HG02970 (cell line): Measurements from ENCODE around the gene LPP.

Source experiments
- ATAC-seq: cut with Tn5 transposase; IDR thresholded peaks from one replicate; pipeline ENCODE4 v1.9.1; 2021; ENCODE audit warnings: mild to moderate bottlenecking, moderate library complexity, moderate number of reproducible peaks; ENCODE audit not compliant: unreplicated experiment, low FRiP score

LPP gene

GRCh38 chr3:188166441-188166840 is 12.5 kb downstream of the LPP start:
- ATAC-seq = no peak

GRCh38 chr3:188168186-188168585 is 14.2 kb downstream of the LPP start:
- no peak for ATAC-seq

GRCh38 chr3:188168648-188169047 is 14.7 kb downstream of the LPP start:
- no peak for ATAC-seq

GRCh38 chr3:188169830-188170455 is 16.0 kb downstream of the LPP start:
- no peak for ATAC-seq

GRCh38 chr3:188170461-188171459 is 16.8 kb downstream of the LPP start:
- no peak for ATAC-seq

GRCh38 chr3:188171682-188172467 is 17.9 kb downstream of the LPP start:
- ATAC-seq = no peak

GRCh38 chr3:188174317-188175044 is 20.5 kb downstream of the LPP start:
- no peak for ATAC-seq

- ATAC-seq = no peak
These were observed 22.5 kb downstream of the LPP start for GRCh38 chr3:188176476-188176875.

- ATAC-seq = no peak
These were observed 22.9 kb downstream of the LPP start for GRCh38 chr3:188176884-188177283.

GRCh38 chr3:188177721-188178120 is 23.8 kb downstream of the LPP start:
- ATAC-seq = no peak

GRCh38 chr3:188178293-188178936 is 24.5 kb downstream of the LPP start:
- ATAC-seq = no peak

GRCh38 chr3:188179006-188179966 is 25.3 kb downstream of the LPP start:
- ATAC-seq = no peak

GRCh38 chr3:188180114-188180513 is 26.2 kb downstream of the LPP start:
- ATAC-seq = no peak

GRCh38 chr3:188183452-188183851 is 29.5 kb downstream of the LPP start:
- ATAC-seq = no peak

- ATAC-seq = no peak
These were observed 30.2 kb downstream of the LPP start for GRCh38 chr3:188184160-188184559.

GRCh38 chr3:188184649-188185048 is 30.7 kb downstream of the LPP start:
- no peak for ATAC-seq

- ATAC-seq = no peak
These were observed 31.8 kb downstream of the LPP start for GRCh38 chr3:188185717-188186251.

- no peak for ATAC-seq
These were observed 33.1 kb downstream of the LPP start for GRCh38 chr3:188187053-188187452.
